CD4-positive, alpha-beta T cell treated with Interleukin-17A for 4 hours (primary cell): Measurements from ENCODE around the gene SLC25A48.

ENCODE experiments used
- DNase-seq: peaks from one replicate; pipeline ENCODE4 v3.0.0-alpha.2; 2020; ENCODE audit warnings: mixed read lengths

SLC25A48 gene

DNA sequence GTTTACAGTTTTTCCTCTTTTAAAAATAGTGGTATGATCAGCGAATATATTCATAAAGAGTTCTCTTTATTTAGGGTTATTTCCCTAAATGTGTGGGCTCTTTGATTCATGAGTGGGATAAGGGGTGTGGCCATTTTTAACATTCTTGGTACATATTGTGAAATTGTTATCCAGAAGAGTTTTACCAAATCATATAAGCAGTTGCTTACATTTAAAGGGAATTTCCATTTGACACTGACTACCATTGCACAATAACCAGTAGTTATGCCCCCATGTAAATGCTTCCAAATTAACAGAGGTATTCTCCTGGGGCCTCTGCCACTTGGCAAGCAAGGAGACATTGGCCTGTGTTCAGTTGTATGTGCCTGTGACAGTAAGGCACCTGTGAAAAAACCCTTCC is 27.2 kb downstream of the SLC25A48 start:
- DNase-seq: no peak

DNA sequence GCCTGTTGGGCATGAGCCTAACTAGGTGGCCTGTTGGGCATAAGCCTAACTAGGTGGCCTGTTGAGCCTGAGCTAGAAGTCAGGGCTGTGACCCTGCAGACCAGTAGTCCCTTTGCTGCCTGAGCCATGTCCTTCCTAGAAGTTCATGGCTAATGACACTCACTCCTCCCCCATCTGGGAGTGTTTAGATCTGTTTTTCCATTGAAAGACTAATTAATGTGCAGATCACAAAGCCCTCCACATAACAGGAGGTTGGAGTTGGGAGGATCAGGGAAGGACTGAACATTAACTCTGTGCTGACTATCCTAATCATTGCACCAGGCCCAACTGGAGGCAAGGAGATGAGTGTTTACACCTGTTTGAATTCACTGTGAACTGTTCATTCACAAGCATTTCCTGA is 27.6 kb downstream of the SLC25A48 start:
- DNase-seq: no peak

GRCh38 chr5:135862744-135863143 is 28.3 kb downstream of the SLC25A48 start:
- no peak for DNase-seq

DNA sequence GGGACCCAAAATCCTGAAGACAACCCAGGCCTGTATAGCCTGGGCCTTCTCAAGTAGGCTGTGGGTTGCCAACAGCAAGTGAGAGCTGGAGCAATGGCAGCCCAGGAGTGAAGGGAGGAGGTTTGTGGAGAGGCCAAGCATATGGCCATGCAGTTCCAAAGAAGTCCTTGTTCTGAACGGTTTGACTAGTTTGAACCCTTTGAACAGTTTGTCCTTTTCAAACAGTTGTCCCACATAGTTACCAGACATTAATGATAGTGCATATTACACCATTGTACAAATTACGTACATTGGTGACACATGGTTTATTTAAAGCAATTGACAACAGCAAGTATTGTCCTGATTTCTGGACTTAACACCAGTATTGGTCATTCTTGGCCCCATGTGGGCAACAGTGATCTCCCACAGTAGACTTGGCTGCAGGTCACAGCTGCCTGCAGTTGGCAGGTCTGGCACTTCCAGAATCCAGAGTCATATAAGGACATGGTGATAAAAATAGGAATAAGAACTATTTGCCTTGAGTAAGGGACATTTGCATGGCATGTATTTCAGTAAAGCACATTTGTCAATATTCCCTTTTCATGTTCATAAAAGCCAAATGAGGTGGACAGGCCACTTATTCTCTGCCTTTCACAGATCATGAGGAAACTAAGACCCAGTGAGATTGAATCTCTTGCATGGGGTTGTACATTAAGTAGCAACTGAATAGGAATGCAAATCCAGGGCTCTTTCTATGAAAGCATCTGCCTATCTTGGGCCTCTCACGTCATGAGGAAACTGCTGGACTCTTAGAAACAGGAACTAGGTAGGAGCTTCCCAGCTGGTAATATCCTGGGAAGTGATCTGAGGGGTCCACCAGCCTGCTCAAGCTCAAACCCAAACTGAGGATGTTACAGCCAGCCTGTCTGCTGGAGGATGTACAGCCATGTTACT is 30.3 kb downstream of the SLC25A48 start:
- no peak for DNase-seq

GRCh38 chr5:135866016-135866415 is 31.6 kb downstream of the SLC25A48 start:
- no peak for DNase-seq

DNA sequence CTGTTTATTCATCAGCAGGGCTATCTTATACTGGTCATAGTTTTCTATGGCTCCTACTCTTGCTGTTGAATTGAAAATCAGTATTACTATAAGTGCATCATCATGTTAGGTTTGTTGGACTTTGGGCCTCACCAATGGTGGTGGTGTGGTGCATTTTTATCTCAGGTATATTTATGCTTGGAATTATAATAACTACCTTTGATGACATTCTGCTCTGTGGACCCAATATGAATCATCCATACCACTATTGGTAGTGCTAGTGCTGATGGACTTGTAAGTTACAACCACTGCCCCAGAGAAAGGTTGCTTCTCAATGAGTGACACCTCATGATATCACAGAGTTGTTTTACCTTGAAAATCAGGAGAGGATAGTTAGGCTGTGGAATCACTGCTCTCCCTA is 33.1 kb downstream of the SLC25A48 start:
- DNase-seq: no peak

DNA sequence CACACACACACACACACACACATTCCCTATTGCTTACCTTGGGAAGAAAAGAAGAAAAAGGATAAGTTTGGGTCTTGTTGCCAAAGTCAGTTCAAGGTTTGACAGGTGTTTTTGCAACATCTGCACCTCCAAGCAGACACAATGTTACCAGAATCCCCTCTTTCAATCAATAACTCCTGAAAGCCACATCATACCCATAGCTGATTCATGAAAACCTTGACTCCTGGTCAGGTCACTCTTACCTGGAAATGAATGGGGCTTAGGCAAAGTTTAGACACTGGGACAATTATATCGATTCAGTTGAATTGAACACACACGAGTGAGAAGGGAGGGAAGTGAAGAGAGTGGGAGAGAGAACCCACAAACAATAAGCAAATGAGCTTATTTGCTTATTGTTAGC is 34.2 kb downstream of the SLC25A48 start:
- no peak for DNase-seq

DNA sequence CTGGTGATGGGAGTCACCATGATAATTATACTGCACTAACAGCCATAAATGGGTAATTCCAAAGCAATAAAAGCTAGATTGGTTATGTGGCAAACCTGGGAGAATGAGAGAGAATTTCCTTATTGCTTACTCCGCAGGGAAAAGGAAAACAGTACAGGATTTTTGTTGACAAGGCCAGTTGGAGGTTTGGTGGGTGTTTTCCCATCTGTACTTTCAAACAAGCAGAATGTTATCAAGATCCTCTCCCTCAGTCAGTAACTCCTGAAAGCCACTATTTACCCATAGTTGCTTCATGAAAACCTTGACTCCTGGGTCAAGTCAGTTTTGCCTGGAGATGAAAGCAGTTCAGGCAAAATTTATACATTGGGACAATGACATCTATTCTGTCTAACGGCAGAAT is 34.8 kb downstream of the SLC25A48 start:
- DNase-seq: no peak

DNA sequence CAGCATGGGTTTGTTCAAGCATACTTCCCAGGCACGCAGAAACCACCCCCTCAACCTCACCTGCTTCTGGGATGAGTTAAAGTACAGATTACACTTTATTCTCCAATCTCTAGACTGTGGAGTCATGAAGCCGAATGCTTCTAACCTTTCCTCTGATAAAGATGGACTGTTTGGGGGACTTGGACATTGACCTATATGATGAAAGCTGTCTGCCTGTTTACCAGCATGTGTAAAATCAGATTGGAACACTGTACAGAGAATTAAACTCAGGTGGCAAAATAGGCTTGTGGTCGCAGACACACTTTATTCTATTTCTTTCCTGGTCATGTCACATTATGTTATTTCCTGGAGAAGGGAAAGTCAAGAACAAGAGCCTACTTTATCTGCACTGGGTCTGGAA is 35.5 kb downstream of the SLC25A48 start:
- DNase-seq: no peak

- DNase-seq: no peak
These were observed 36.9 kb downstream of the SLC25A48 start for GRCh38 chr5:135871268-135871915.

- DNase-seq: no peak
These were observed 39.4 kb downstream of the SLC25A48 start for GRCh38 chr5:135873831-135874230.

DNA sequence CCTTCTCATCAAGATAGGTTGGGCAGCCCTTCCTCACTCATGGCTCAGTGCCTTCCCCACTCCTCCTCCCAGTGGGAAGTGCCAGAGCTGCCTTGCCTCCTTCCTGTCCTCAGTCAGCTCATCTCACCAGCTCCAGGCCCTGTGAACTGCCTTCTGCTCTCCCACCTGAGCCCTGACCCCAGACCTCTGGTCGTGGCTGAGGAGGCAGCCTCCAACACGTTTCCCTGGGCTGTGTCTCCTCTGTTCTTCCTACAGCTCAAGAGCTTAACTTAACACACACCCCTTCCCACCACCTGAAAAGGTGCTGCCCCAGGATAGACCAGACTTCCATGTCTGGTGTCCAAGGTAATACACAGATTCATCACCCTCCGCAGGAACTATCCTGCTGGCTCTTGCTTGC is 40.0 kb downstream of the SLC25A48 start:
- DNase-seq: no peak

DNA sequence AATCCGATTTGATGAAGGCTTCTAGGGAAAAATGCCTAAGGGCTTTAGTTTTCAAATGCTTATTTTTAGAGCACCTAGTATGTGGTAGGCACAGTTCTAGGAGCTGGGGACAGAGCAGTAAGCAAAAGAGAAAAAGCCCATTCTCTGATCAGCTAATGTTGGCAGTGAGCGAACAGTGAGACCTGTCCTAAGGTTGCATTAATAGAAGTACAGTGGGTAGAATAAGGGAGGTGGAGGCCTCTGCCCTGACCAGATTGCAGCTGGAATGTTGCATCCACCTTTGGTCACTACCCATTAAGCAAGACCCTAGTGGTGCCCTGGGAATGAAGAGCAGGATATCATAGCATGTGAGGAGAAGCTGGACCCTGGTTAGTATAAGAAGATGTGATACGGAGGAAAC is 41.1 kb downstream of the SLC25A48 start:
- DNase-seq: no peak

GRCh38 chr5:135876146-135876545 is 41.7 kb downstream of the SLC25A48 start:
- no peak for DNase-seq

- DNase-seq: no peak
These were observed 43.2 kb downstream of the SLC25A48 start for GRCh38 chr5:135877570-135878155.

- DNase-seq: no peak
These were observed 43.7 kb downstream of the SLC25A48 start for GRCh38 chr5:135878156-135878620.

GRCh38 chr5:135879591-135879990 is 45.1 kb downstream of the SLC25A48 start:
- no peak for DNase-seq

- no peak for DNase-seq
These were observed 45.8 kb downstream of the SLC25A48 start for GRCh38 chr5:135880278-135880677.

DNA sequence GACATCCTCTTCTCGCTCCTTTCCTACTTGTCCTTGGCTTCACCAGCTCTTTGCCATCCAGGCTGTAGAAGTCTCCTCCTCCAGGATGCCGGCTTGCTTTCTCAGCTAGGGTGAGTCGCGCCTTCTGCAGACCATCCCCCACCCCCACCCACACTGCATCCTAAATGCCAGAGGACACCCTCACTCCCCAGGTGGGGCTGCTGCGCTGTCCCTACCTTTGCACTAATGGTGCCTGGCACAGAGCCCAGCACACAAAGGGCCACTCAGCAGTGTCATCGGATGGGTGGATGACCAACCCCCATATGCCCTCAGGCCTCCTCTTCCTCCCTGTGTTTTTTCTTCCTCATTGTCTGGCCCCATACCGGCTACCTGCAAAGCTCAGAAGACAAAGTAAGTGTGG is 46.3 kb downstream of the SLC25A48 start:
- DNase-seq: no peak

DNA sequence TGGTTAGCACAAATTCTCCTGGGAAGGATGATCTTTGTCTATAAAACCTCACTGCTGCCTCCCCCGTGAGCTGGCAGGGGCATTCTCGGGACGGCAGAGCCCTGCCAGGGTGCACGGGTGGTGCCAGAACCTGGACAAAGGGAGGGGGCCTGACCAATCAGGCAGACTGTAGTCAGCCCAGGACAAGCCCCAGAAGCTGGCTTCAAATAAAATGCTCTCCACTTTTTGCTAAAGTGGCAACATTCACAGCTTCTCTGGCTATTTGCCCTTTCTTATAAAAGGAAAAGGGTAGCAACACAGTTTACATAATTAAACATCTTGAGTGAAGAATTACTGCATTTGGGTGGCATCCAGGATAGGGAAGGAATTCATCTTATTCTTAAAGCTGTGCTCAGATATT is 46.8 kb downstream of the SLC25A48 start:
- no peak for DNase-seq

GRCh38 chr5:135881819-135882218 is 47.4 kb downstream of the SLC25A48 start:
- no peak for DNase-seq

GRCh38 chr5:135883026-135883425 is 48.6 kb downstream of the SLC25A48 start:
- DNase-seq: no peak

DNA sequence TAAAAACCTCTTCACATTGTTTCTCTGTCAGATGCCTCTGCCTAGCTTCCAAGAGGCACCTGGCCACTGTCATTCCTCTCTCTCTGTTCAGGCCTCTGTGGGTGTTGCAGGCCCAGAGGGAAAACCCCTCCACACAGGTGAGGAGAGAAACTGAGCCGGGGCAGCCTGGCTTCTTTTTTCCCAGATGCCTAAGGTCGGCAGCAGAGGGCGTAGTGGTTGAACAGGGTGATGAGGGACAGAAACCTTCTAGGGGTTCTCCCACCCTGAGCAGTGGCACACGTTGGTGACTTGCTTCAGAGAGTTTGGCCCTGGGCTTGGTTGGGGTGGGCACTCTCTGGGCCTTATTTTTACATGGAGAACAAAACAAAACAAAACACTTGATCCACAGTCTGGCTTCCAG is 49.0 kb downstream of the SLC25A48 start:
- DNase-seq: no peak

- no peak for DNase-seq
These were observed 50.6 kb downstream of the SLC25A48 start for GRCh38 chr5:135885031-135885430.
